BE2C (cell line): ENCODE data around the gene DIPK1B.

Experiments used
- DNase-seq: peaks from one replicate; pipeline ENCODE4 v3.0.0-alpha.2; 2020
- H3K27me3 ChIP-seq: fragments of 250-450 bp; sonication (Bioruptor Pico); 2 replicates; pipeline ENCODE4 v1.5.1; 2020; ENCODE audit warnings: mild to moderate bottlenecking
- H3K36me3 ChIP-seq: fragments of 250-450 bp; sonication (Bioruptor Pico); 2 replicates; pipeline ENCODE4 v1.5.1; 2020; ENCODE audit warnings: mild to moderate bottlenecking
- H3K4me1 ChIP-seq: fragments of 250-450 bp; sonication (Bioruptor Pico); 2 replicates; pipeline ENCODE4 v1.5.1; 2020
- H3K4me3 ChIP-seq: 2 replicates; pipeline ENCODE4 v1.5.1; 2011; ENCODE audit warnings: low read depth, low read length
- H3K9me3 ChIP-seq: fragments of 250-450 bp; sonication (Bioruptor Pico); 2 replicates; pipeline ENCODE4 v1.5.1; 2020
- TF ChIP-seq, protein P1 (sequence below): IDR thresholded peaks from 2 replicates; pipeline ENCODE4 v1.5.1; 2012; ENCODE audit warnings: mild to moderate bottlenecking, low read depth, low read length

Gene DIPK1B

DNA sequence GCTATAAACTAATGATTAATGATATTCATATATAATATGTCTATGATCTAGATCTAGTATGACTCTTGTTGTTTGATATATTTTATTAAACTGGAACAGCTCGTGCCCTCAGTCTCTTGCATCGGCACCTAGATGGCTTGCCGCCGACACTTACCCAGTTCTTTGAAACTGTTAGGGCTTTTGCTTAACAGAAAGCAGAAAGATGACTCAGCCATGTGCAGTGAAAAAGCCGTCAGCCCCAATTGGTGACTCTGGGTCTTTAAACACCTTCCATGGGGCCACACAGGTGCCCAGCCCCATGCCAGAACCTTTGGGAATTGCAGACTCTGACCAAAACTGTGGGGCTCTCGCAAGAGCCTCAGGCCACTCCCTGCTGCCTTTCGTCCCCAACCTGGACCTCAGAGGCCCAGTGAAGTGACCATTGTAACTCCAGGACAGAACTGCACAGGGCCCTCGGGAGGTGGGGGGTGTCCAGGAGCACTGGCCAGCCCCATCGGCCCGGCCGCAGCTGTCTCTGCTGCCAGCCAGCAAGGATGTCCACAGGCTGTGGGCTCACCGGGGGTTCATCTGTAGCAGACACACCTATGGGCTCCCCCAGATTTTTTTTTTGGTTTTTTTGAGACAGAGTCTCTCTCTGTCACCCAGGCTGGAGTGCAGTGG is 22.6 kb downstream of the DIPK1B start:
- Histone ChIP-seq H3K4me1 (no peaks in the 10 kb centered on the region), H3K36me3 (no peaks in the 10 kb centered on the region), H3K9me3 (no peaks in the 10 kb centered on the region), H3K27me3 (no peaks in the 10 kb centered on the region), H3K4me3 (no peak overlapping the region)
- no peak for DNase-seq
- TF ChIP-seq, protein P1, sequence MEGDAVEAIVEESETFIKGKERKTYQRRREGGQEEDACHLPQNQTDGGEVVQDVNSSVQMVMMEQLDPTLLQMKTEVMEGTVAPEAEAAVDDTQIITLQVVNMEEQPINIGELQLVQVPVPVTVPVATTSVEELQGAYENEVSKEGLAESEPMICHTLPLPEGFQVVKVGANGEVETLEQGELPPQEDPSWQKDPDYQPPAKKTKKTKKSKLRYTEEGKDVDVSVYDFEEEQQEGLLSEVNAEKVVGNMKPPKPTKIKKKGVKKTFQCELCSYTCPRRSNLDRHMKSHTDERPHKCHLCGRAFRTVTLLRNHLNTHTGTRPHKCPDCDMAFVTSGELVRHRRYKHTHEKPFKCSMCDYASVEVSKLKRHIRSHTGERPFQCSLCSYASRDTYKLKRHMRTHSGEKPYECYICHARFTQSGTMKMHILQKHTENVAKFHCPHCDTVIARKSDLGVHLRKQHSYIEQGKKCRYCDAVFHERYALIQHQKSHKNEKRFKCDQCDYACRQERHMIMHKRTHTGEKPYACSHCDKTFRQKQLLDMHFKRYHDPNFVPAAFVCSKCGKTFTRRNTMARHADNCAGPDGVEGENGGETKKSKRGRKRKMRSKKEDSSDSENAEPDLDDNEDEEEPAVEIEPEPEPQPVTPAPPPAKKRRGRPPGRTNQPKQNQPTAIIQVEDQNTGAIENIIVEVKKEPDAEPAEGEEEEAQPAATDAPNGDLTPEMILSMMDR, result no peak

DNA sequence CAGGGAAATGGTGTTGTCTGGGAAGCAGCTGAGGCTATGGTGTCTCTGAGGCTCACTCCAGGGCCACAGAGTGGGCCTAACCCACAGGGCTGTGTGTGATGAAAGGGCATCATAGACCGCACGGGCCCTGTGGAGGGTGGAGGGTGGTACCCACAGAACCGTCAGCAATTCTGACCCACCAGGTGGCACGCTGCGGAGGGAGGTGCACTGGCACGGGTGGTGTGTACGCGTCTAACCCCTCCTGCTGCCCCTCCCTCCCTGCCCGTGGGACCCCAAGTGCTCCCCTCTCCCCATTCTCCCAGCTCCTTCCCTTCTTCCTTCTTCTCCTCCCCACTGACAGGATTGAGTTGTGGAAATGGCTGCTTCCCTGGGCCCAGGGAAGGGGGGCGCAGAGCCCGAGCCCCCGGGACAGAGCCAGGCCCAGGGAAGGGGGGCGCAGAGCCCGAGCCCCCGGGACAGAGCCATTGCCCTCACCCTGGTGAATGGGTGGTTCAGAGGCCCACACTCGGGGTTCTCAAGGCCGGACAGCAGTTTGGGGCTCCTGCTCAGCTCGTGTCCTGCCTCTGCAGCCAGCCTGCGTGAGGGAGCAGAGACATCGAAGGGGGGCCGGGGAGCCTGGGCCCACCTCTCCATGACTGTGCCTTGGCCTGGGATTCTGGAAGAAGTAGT is 23.6 kb downstream of the DIPK1B start:
- H3K4me3 ChIP-seq, result no peak overlapping the region
- H3K4me1 ChIP-seq, result peaks cover 2% of the 10 kb centered on the region; the same call in 1 of the 2 replicates
- H3K36me3 ChIP-seq, result no peaks in the 10 kb centered on the region
- TF ChIP-seq, protein P1, result no peak
- no peak for DNase-seq
- H3K27me3 ChIP-seq, result no peaks in the 10 kb centered on the region
- no peaks in the 10 kb centered on the region for H3K9me3 ChIP-seq

DNA sequence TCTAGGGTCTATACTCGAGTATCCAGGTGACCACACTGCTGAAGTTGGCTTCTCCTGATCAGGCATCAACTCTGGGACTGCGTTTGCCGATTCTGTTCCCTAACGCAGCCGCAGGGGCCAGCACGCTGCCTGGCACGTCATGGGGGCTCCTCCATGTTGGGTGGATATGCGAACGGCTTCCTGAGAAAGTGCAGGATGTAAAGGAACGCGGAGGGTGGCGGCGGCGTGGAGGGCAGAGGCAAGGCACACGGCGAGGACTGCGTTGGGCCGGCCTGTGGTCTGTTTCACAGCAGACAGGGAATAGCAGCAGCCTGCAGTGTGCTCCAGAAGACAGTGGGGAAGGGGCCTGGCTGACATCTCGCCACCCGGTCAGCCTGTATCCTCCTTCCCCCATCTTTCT is 26.6 kb downstream of the DIPK1B start:
- H3K4me3 ChIP-seq, result no peak overlapping the region
- TF ChIP-seq, protein P1, result no peak
- H3K27me3 ChIP-seq, result no peaks in the 10 kb centered on the region
- no peaks in the 10 kb centered on the region for H3K9me3 ChIP-seq
- no peak for DNase-seq
- H3K4me1 ChIP-seq, result peaks cover 7% of the 10 kb centered on the region; the same call in 1 of the 2 replicates
- no peaks in the 10 kb centered on the region for H3K36me3 ChIP-seq

DNA sequence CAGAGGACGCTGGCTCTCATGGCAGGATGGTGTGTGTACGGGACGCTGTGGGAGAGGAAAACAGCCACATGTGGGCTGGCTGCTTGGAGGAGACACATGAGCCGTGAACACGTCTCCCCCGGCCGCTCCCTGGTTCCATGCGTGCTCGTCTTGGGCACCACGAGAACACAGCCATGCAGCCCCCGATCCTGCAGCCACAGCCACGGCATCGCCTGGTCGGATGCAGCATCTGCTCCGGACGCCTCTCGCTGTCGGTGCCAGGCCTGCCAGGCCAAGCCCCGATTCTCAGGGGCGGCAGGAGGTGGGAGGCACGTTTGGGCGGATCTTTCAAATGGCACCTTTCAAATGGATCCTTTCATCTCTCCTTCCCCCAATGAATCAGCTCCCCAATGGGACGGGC is 27.1 kb downstream of the DIPK1B start:
- Histone ChIP-seq H3K27me3 (no peaks in the 10 kb centered on the region), H3K4me1 (peaks cover 7% of the 10 kb centered on the region; the same call in 1 of the 2 replicates)
- TF ChIP-seq, protein P1, result no peak

DNA sequence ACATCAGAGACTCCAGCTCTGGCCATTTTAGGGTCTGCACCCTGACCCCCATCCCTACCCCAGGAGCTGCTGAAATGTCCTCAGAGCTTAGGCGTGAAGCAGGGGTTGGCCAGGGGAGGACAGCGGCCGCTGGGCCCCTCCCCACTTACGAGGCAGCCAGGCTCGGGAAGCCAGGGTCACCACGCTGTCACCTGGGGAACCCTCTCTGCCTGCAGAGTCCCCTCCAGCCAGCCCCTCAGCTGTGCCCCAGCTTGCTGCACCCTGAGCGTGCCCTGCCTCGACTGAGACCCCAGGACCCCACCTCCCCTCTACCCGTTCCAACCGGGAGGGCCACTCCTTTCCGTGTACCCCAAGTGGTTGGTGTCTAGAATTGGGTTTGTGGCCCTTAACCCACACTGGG is 27.7 kb downstream of the DIPK1B start:
- no peak overlapping the region for H3K4me3 ChIP-seq
- no peaks in the 10 kb centered on the region for H3K36me3 ChIP-seq
- H3K4me1 ChIP-seq, result peaks cover 7% of the 10 kb centered on the region; the same call in 1 of the 2 replicates
- DNase-seq, result no peak
- H3K27me3 ChIP-seq, result no peaks in the 10 kb centered on the region
- TF ChIP-seq, protein P1, result no peak
- no peaks in the 10 kb centered on the region for H3K9me3 ChIP-seq

More for the DNA sequence above, 27.1 kb downstream of the DIPK1B start:
- H3K4me3 ChIP-seq, result no peak overlapping the region
- no peaks in the 10 kb centered on the region for H3K9me3 ChIP-seq
- no peak for DNase-seq
- no peaks in the 10 kb centered on the region for H3K36me3 ChIP-seq

DNA sequence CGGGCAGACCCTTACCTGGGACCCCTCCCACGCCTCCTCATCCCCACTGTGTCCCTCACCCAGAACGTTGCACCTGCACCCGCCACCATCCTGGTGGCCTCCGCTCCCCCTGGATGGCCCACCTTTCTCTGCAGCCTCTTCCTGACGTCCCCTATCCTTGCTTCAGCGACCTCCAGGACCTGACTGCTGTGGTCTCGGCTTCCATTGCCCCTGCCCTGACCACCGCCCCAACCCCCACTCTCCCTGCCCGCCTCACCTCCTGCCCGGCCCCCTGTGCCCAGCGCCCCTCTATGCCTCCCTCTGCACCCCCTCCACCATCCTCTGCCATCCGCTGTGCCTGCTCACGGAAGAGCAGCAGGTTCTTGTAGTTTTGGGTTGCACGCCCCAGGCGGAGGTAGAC is 28.1 kb downstream of the DIPK1B start:
- Histone ChIP-seq H3K27me3 (no peaks in the 10 kb centered on the region), H3K36me3 (no peaks in the 10 kb centered on the region), H3K4me3 (no peak overlapping the region), H3K4me1 (peaks cover 7% of the 10 kb centered on the region; the same call in 1 of the 2 replicates), H3K9me3 (no peaks in the 10 kb centered on the region)
- TF ChIP-seq, protein P1, result no peak
- DNase-seq, result no peak
